ENCODE data around the gene ZSWIM4.

- no peak for TF ChIP-seq POLR2AphosphoS5 (IDR thresholded peaks at IDR 0.05)
- TF ChIP-seq, protein P1, sequence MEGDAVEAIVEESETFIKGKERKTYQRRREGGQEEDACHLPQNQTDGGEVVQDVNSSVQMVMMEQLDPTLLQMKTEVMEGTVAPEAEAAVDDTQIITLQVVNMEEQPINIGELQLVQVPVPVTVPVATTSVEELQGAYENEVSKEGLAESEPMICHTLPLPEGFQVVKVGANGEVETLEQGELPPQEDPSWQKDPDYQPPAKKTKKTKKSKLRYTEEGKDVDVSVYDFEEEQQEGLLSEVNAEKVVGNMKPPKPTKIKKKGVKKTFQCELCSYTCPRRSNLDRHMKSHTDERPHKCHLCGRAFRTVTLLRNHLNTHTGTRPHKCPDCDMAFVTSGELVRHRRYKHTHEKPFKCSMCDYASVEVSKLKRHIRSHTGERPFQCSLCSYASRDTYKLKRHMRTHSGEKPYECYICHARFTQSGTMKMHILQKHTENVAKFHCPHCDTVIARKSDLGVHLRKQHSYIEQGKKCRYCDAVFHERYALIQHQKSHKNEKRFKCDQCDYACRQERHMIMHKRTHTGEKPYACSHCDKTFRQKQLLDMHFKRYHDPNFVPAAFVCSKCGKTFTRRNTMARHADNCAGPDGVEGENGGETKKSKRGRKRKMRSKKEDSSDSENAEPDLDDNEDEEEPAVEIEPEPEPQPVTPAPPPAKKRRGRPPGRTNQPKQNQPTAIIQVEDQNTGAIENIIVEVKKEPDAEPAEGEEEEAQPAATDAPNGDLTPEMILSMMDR (IDR thresholded peaks at IDR 0.05) = no peak
These were observed 17.3 kb downstream of the ZSWIM4 start for GRCh38 chr19:13812544-13812943.

Measured in stomach (tissue), 4 donors.